Aortic smooth muscle cell (primary cell): ENCODE results near the gene CCS. TPM values are rescaled to one million over a fixed set of nuclear protein-coding genes. Genes with fewer than 3 reads are reported as not detected.

ENCODE experiments used
- total RNA-seq: library from RNA; depleted of rRNA; stranded (reverse); fragments of >200 nt; gene quantifications from 2 replicates; pipeline ENCODE4 v1.2.3, GENCODE V29; 2014

The CCS gene, protein sequence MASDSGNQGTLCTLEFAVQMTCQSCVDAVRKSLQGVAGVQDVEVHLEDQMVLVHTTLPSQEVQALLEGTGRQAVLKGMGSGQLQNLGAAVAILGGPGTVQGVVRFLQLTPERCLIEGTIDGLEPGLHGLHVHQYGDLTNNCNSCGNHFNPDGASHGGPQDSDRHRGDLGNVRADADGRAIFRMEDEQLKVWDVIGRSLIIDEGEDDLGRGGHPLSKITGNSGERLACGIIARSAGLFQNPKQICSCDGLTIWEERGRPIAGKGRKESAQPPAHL
- total RNA-seq, result 43.0 and 60.5 TPM in 2 replicates

GRCh38 chr11:66592457-66593302, at the start of gene CCS, which contains the start of gene CCDC87:
Gene CCS (plus strand): TSS chr11:66593185. CDS start chr11:66593262, 77 bp downstream.
Gene CCDC87 (minus strand): TSS chr11:66593063. CDS start chr11:66593015, 48 bp downstream.

DNA sequence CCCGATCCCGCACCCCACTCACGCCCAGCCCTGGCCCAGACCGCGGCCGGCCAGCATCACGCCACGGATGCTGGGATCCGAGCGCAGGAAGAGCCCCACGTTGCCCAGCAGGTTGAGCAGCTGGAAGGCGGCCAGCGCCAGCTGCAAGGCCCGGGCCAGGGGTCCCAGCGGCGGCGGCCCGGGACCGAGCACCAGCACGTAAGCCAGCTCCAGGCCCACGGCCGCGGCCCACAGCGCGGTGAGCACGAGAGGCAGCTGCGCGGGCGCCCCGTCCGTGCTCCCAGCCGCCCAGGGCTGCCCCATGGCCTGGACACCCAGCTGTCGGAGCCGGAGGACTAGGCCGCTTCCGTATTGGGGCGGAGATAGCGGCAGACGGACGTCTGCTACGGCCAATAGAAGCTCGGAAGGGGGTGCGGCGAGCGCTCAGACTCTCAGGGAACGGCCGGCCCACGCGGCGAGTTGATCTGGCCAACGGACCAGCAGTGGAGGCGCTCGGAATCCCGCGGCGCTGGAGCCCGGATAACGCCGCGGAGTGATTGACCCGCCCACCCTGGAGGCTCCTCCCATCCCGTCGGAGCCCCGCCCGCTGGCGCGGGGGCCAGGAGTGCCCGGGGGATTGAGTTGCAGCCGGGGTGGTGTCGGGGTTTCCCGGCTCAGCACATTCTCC, 47.2 kb upstream of the CCS start, which contains the start of gene ZDHHC24:
ZDHHC24 (minus strand) TSS at position 348 of the 667 bp plus-strand sequence; CDS start at position 303, 45 bp downstream.

DNA sequence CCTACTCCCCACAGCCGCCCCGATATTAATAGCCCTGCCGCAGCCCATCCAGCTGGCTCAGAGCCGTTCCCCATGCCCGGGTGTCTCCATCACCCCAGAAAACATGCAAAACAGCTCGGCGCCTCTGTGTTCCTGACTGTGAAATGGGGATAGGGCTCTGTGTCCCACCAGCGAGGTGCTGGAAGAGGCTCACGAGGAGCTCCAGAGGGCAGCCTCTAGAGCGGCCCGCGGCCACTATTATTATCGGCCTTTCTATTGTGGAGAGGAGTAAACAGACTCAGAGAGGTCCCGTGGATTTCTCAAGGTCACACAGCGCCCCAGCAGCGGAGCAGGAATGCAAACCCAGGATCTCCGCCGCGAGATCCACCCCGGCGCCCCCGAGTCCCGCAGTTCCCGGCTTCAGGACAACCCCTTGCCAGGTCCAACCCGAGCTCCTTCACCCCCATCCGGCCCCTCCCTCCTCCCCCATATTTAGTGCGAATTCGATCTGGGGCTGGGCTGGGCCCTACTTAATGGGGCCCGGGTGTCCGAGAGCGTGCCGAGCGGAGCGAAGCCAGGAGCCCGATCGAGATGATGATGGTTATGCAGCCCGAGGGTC, 46.5 kb upstream of the CCS start, which contains the start of gene ACTN3:
ACTN3 (plus strand) TSS at position 536 of the 598 bp plus-strand sequence; CDS start at position 571, 35 bp downstream.

DNA sequence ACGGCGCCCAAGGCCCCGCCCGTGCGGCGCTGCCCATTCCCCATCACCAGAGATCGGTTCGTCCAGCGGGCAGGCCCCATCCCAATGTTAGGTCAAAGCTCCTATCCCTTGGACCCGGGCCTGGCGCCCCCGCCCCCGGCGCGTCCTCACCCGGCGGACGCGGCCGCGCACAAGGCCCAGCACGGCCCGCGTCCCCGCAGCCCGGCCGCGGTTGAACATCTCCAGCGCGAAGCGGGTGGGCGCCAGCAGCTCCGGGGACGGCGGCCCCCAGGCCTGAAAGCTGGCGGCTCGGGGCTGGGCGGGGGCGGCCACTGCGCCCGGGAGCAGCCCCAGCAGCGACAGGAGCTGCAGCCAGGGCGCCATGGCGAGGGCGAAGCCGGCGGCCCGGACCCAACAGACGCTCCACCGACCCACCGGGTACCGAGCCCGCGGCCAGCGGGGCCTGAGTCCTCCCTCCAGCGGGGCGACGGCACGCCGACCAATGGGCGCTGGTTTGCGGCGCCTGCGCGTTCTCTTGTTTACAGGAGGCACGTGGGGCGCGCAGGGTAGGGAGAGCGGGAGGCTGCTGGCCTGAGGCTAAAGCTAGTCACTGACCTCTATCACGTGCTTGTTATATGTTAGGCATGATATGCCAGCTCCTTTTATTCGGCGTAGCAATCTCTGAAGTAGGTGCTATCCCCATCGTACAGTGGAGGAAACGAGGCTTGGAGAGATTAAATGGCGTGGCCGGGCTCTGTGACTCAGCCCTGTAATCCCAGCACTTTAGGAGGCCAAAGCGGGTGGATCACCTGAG, 24.7 kb upstream of the CCS start, which contains the start of gene CTSF:
CTSF (minus strand) TSS at position 483 of the 793 bp plus-strand sequence; CDS start at position 363, 120 bp downstream.

GRCh38 chr11:66616379-66617154, 23.6 kb downstream of the CCS start, which contains the start of gene RBM14:
Gene RBM14 (plus strand): TSS chr11:66616630. CDS start chr11:66616721, 91 bp downstream.

GRCh38 chr11:66638177-66639065, 45.4 kb downstream of the CCS start, which contains the start of gene RBM4:
Gene RBM4 (plus strand): TSS chr11:66638703. CDS start chr11:66639712, 1,009 bp downstream.

Other genes with a start within 250 kb of the CCS start
- gene BRMS1, start 248.1 kb upstream of the CCS start, total RNA-seq, result 50.1 and 58.0 TPM in 2 replicates
- gene B4GAT1, start 245.6 kb upstream of the CCS start, total RNA-seq, result 38.4 and 46.9 TPM in 2 replicates
- gene SLC29A2, start 221.4 kb upstream of the CCS start, total RNA-seq, result under 0.01 and 0.12 TPM in 2 replicates
- gene NPAS4, start 172.2 kb upstream of the CCS start, total RNA-seq, result not detected in 2 replicates
- gene MRPL11, start 154.3 kb upstream of the CCS start, total RNA-seq, result 32.0 and 32.1 TPM in 2 replicates
- gene PELI3, start 126.3 kb upstream of the CCS start, total RNA-seq, result 11.1 TPM in 2 replicates
- 41.3 and 58.4 TPM in 2 replicates for gene DPP3, start 112.8 kb upstream of the CCS start, total RNA-seq
- 25.4 and 28.5 TPM in 2 replicates for gene BBS1, start 82.5 kb upstream of the CCS start, total RNA-seq
- 8.8 and 10.6 TPM in 2 replicates for gene ZDHHC24, start 47.1 kb upstream of the CCS start, total RNA-seq
- 0.06 TPM in 1 of 2 replicates, not detected in the other for gene ACTN3, start 46.3 kb upstream of the CCS start, total RNA-seq
- 8.1 and 8.6 TPM in 2 replicates for gene CTSF, start 24.6 kb upstream of the CCS start, total RNA-seq
- gene CCDC87, start 122 bp upstream of the CCS start, total RNA-seq, result 0.26 and 0.44 TPM in 2 replicates
- gene RBM14, start 23.4 kb downstream of the CCS start, total RNA-seq, result 21.4 and 24.4 TPM in 2 replicates
- 110 and 124 TPM in 2 replicates for gene RBM4, start 45.5 kb downstream of the CCS start, total RNA-seq
- 25.1 and 28.4 TPM in 2 replicates for gene RBM4B, start 84.7 kb downstream of the CCS start, total RNA-seq
- gene SPTBN2, start 136.0 kb downstream of the CCS start, total RNA-seq, result 1.2 and 3.2 TPM in 2 replicates